Measurements from ENCODE around the gene MMP24. TPM values are rescaled to one million over a fixed set of nuclear protein-coding genes. Genes with fewer than 3 reads are reported as not detected.

Gene MMP24
- total and polyA plus RNA-seq, 4 experiments from 2014 or later, result 0.07 to 0.19 (median 0.09) TPM

DNA sequence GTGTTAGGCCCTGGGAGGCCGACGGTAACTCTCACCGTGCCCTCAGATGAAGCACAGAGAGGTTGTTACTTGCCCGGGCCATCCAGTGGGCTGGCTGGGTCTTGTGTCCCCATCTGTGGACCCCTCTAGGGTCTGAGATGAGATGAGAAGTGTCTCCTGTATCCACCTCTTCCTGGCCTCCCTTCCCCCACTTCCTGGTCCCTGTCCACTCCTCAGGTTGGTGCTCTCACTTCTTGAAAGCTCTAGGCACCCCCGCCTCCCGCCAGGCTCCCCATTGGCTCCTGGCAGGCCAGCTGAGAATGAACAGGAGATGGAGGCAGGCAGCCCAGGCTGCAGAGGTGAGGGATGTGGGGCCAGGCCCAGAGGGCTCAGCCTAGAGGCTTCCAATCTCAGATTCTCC, 49.9 kb downstream of the MMP24 start:
- Mint-ChIP-seq H3K4me1 (peaks cover 2 to 35% (median 13%) of the 10 kb centered on the region in 4 donors), H3K4me3 (peak overlapping the region; percentile 21 to 98 (median 96)), H3K27me3 (no peaks in the 10 kb centered on the region), H3K27ac (peak overlapping the region; percentile 42 to 100 (median 99)), H3K36me3 (peaks cover 16 to 32% of the 10 kb centered on the region in 2 donors), H3K9me3 (no peaks in the 10 kb centered on the region)
- Histone ChIP-seq H3K9me3 (ENCODE audit: control insufficient read depth in 1 of 2, low read length in 2 of 2) (no peaks in the 10 kb centered on the region), H3K36me3 (ENCODE audit: insufficient read depth, low read length) (peaks cover 38% of the 10 kb centered on the region), H3K4me3 (ENCODE audit: low read length in 2 of 2) (peak overlapping the region in 1 of 2 donors; percentile 94), H3K27me3 (ENCODE audit: insufficient read depth, low read length) (no peaks in the 10 kb centered on the region), H3K27ac (ENCODE audit: low read depth, low read length) (peak overlapping the region; percentile 95), H3K4me1 (ENCODE audit: insufficient read depth, low read length) (peaks cover 14% of the 10 kb centered on the region)
- DNase-seq, result no peak
- POLR2A ChIA-PET (ENCODE audit: partially characterized antibody), result interaction anchor here (0.7 to 1.6 kb wide), 3 partner anchors 8 to 181 kb away, joined by 3 to 5 read pairs (median 3); partner anchors contain the start of gene EIF6
- intact Hi-C loops (cut with micrococcal nuclease), result no loop called here
- CTCF ChIA-PET (ENCODE audit: partially characterized antibody), result interaction anchor here (1.4 kb wide), 1 partner anchor 26 kb away, joined by 4 read pairs; no protein-coding TSS in a partner anchor

DNA sequence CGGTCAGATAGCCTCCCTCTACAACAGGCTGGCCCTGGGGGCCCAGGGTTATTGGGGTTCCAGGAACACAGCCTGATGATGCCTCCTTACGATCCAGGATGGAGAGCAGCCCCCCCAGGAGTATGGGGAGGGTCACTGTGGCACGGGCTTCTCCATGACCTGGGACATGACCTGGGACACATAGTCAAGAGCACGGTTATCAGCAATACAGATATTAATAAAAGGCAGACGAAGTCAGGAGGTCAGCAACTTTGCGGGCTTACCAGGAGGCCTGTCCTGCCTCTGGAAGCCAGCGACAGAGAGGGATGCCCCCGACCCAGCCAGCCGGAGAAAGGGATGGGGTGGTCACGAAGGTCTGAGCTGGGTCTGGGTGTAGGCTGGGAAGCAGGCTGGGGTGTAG, 50.6 kb downstream of the MMP24 start:
- intact Hi-C loops (cut with micrococcal nuclease), result loop anchor here (1.0 kb wide), 2 partner anchors 185 to 401 kb away; partner anchors contain the start of genes ACSS2 and TRPC4AP
- Mint-ChIP-seq H3K27ac (peak overlapping the region; percentile 97 to 100 (median 99)), H3K36me3 (peaks cover 19 to 37% of the 10 kb centered on the region in 2 donors), H3K9me3 (no peaks in the 10 kb centered on the region), H3K27me3 (no peaks in the 10 kb centered on the region), H3K4me1 (peaks cover 2 to 37% (median 16%) of the 10 kb centered on the region in 4 donors), H3K4me3 (peak overlapping the region; percentile 95 to 98 (median 96))
- H3K4me1 ChIP-seq (ENCODE audit: insufficient read depth, low read length), result peaks cover 14% of the 10 kb centered on the region
- no peak for DNase-seq
- H3K9me3 ChIP-seq (ENCODE audit: control insufficient read depth in 1 of 2, low read length in 2 of 2), result no peaks in the 10 kb centered on the region
- H3K27me3 ChIP-seq (ENCODE audit: insufficient read depth, low read length), result no peaks in the 10 kb centered on the region
- POLR2A ChIA-PET (ENCODE audit: partially characterized antibody), result interaction anchor here (0.7 to 2.1 kb wide), 17 partner anchors 8 to 1165 kb away, joined by 3 to 20 read pairs (median 4); partner anchors contain the start of genes EDEM2, EIF2S2, NCOA6 and RBM39
- peak overlapping the region; percentile 95 for H3K27ac ChIP-seq (ENCODE audit: low read depth, low read length)
- peaks cover 38% of the 10 kb centered on the region for H3K36me3 ChIP-seq (ENCODE audit: insufficient read depth, low read length)
- CTCF ChIA-PET (ENCODE audit: partially characterized antibody), result interaction anchor here (1.1 to 1.4 kb wide), 3 partner anchors 8 to 182 kb away, joined by 3 to 4 read pairs (median 3); no protein-coding TSS in a partner anchor
- H3K4me3 ChIP-seq (ENCODE audit: low read length in 2 of 2), result peak overlapping the region; percentile 59 to 94

DNA sequence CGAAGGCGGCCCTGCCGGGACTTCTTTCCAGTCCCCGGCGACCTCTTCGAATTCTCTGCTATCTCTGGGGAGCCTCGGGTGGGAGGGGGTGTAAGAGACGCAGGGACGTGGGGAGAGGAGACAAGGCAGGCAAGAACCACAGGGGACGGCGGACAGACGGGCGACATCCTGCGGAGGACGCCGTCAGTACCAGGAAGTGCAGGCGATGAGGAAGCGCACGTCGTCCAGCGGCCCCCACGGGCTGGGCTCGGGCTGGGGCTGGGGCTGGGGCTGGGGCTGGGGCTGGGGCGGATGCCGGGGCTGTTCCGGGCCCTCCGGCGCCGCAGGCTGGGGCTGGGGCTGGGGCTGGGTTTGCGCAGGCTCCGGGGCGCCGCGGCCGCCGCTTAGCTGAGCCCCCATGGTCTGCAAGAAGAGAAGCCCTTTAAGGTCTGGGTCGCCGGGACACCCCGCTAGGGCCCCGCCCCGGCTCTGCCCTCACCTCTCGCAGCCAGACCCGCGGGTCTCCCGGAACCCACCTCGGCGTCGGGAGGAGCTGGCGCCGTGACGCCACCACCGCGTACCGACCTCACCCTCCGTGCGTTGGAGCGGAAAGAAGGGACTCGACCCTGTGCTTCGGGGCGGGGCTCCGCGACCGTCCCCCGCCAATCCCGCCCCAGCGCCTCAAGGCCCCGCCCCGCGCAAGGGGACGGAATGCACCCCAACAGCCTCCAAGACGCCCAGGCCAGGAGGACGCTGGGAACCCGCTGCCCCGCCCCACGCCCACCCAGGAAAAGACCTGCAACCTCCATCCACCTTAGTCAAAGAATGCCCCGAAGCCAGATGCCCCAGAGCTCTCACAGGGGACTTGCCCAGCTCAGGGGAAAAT, 51.3 kb downstream of the MMP24 start, which contains the start of gene MMP24OS:
Gene MMP24OS, minus strand, starts transcription at position 592 of the 865 bp plus-strand sequence. Its CDS starts 193 bp downstream, at position 399.
- CTCF ChIA-PET (ENCODE audit: partially characterized antibody), result interaction anchor here (0.9 to 1.4 kb wide), 6 partner anchors 9 to 183 kb away, joined by 3 to 4 read pairs (median 3); no protein-coding TSS in a partner anchor

DNA sequence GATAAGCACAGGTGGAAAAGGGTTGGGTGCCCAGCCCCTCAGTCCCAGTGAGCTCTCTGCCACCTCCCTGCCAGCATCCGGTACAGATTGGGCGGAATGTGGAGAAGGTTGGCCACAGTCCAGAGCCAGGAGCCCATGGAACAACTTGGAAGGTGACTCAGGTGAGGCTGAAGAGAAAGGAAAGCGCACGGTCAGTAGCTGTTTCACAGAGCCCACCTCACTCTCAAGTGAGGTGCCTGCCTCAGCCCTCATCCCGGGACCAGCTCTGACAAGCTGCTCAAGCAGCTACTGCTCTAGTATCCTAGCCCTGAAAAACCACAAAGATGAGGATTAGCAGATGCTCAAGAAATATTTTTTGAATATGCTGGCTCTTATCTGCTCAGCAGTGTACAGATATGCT, 52.5 kb downstream of the MMP24 start:
- peaks cover 38% of the 10 kb centered on the region for H3K36me3 ChIP-seq (ENCODE audit: insufficient read depth, low read length)
- peaks cover 13 to 54% (median 27%) of the 10 kb centered on the region in 4 donors for H3K4me1 Mint-ChIP-seq
- no peaks in the 10 kb centered on the region for H3K27me3 ChIP-seq (ENCODE audit: insufficient read depth, low read length)
- H3K4me3 Mint-ChIP-seq, result peak overlapping the region in 2 of 8 donors; percentile 22 to 29
- H3K9me3 Mint-ChIP-seq, result no peaks in the 10 kb centered on the region
- H3K27ac ChIP-seq (ENCODE audit: low read depth, low read length), result peak overlapping the region; percentile 95
- H3K27me3 Mint-ChIP-seq, result no peaks in the 10 kb centered on the region
- no peak for DNase-seq
- ChIA-PET POLR2A (ENCODE audit: partially characterized antibody) (interaction anchor here (1.1 to 2.1 kb wide), 2 partner anchors 117 to 133 kb away, joined by 3 to 8 read pairs; partner anchors contain the start of gene UQCC1), CTCF (ENCODE audit: partially characterized antibody) (interaction anchor here (0.9 to 1.3 kb wide), 2 partner anchors 25 to 28 kb away, joined by 3 to 4 read pairs; no protein-coding TSS in a partner anchor)
- peaks cover 19 to 42% of the 10 kb centered on the region in 2 donors for H3K36me3 Mint-ChIP-seq
- H3K4me1 ChIP-seq (ENCODE audit: insufficient read depth, low read length), result peaks cover 26% of the 10 kb centered on the region
- intact Hi-C loops (cut with micrococcal nuclease), result no loop called here
- no peaks in the 10 kb centered on the region for H3K9me3 ChIP-seq (ENCODE audit: control insufficient read depth in 1 of 2, low read length in 2 of 2)
- peak overlapping the region; percentile 85 to 98 (median 95) for H3K27ac Mint-ChIP-seq
- no peak overlapping the region for H3K4me3 ChIP-seq (ENCODE audit: low read length in 2 of 2)

More for the DNA sequence above, 51.3 kb downstream of the MMP24 start, which contains the start of gene MMP24OS:
- intact Hi-C loops (cut with micrococcal nuclease), result loop anchor here (1.0 kb wide), 2 partner anchors 185 to 401 kb away; partner anchors contain the start of genes ACSS2 and TRPC4AP
- DNase-seq, result peak; percentile 87 to 92 (median 90)
- H3K27me3 Mint-ChIP-seq, result no peaks in the 10 kb centered on the region
- H3K27ac Mint-ChIP-seq, result peak within 1 kb of the TSS; percentile 97 to 100 (median 99)
- H3K4me3 ChIP-seq (ENCODE audit: low read length in 2 of 2), result peak within 1 kb of the TSS; percentile 59 to 94
- no peaks in the 10 kb centered on the region for H3K27me3 ChIP-seq (ENCODE audit: insufficient read depth, low read length)
- H3K27ac ChIP-seq (ENCODE audit: low read depth, low read length), result peak within 1 kb of the TSS; percentile 95
- H3K4me1 ChIP-seq (ENCODE audit: insufficient read depth, low read length), result peaks cover 14% of the 10 kb centered on the region
- H3K4me1 Mint-ChIP-seq, result peaks cover 3 to 41% (median 19%) of the 10 kb centered on the region in 4 donors
- no peaks in the 10 kb centered on the region for H3K9me3 ChIP-seq (ENCODE audit: control insufficient read depth in 1 of 2, low read length in 2 of 2)
- POLR2A ChIA-PET (ENCODE audit: partially characterized antibody), result interaction anchor here (0.6 to 2.1 kb wide), 23 partner anchors 9 to 1166 kb away, joined by 3 to 20 read pairs (median 3); partner anchors contain the start of genes DYNLRB1, EDEM2, EIF2S2 and NCOA6
- H3K36me3 ChIP-seq (ENCODE audit: insufficient read depth, low read length), result peaks cover 38% of the 10 kb centered on the region
- H3K36me3 Mint-ChIP-seq, result peaks cover 19 to 39% of the 10 kb centered on the region in 2 donors
- H3K4me3 Mint-ChIP-seq, result peak within 1 kb of the TSS; percentile 95 to 98 (median 96)
- H3K9me3 Mint-ChIP-seq, result no peaks in the 10 kb centered on the region

DNA sequence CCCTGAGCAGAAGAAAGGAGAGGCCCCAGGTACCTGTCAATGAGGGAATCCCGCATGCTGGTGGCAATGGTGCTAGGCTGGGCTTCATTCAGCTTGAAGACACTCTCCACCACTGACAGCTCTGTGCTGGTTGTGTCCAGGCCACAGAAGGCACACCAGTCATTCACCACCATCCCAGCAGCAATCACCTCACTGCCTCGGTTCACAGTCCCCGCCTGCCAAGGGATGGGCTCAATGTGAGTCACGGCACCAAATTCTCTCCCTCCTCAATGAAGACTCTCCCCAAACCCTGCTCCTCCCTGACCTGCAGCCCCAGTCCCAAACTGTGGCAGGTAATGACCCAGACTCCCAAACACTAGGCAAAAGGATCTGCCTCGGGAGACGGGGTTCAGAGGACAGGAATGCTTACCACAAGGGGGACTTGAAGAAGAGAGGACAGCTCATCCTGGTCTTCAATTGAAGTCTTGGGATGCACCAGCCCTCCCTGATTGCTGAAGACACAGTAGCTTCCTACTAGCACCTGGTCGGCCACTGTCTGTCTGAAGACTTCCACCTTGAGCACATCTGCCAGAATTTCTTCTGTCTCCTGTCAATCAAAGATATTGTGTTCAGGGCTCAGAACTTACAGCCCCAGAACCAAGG, 53.2 kb downstream of the MMP24 start:
- Mint-ChIP-seq H3K27me3 (no peaks in the 10 kb centered on the region), H3K27ac (peak overlapping the region in 6 of 7 donors; percentile 79 to 98 (median 94)), H3K9me3 (no peaks in the 10 kb centered on the region), H3K36me3 (peaks cover 19 to 46% of the 10 kb centered on the region in 2 donors), H3K4me1 (peaks cover 13 to 57% (median 30%) of the 10 kb centered on the region in 4 donors), H3K4me3 (peak overlapping the region in 4 of 8 donors; percentile 0 to 38 (median 23))
- DNase-seq, result no peak
- no peak overlapping the region for H3K4me3 ChIP-seq (ENCODE audit: low read length in 2 of 2)
- POLR2A ChIA-PET (ENCODE audit: partially characterized antibody), result interaction anchor here (1.1 kb wide), 1 partner anchor 132 kb away, joined by 3 read pairs; the partner anchor contains the start of gene UQCC1
- no peaks in the 10 kb centered on the region for H3K9me3 ChIP-seq (ENCODE audit: control insufficient read depth in 1 of 2, low read length in 2 of 2)
- H3K4me1 ChIP-seq (ENCODE audit: insufficient read depth, low read length), result peaks cover 27% of the 10 kb centered on the region
- no peaks in the 10 kb centered on the region for H3K27me3 ChIP-seq (ENCODE audit: insufficient read depth, low read length)
- peak overlapping the region; percentile 95 for H3K27ac ChIP-seq (ENCODE audit: low read depth, low read length)
- peaks cover 38% of the 10 kb centered on the region for H3K36me3 ChIP-seq (ENCODE audit: insufficient read depth, low read length)
- CTCF ChIA-PET (ENCODE audit: partially characterized antibody), result interaction anchor here (0.9 kb wide), 1 partner anchor 24 kb away, joined by 3 read pairs; no protein-coding TSS in a partner anchor
- intact Hi-C loops (cut with micrococcal nuclease), result no loop called here

DNA sequence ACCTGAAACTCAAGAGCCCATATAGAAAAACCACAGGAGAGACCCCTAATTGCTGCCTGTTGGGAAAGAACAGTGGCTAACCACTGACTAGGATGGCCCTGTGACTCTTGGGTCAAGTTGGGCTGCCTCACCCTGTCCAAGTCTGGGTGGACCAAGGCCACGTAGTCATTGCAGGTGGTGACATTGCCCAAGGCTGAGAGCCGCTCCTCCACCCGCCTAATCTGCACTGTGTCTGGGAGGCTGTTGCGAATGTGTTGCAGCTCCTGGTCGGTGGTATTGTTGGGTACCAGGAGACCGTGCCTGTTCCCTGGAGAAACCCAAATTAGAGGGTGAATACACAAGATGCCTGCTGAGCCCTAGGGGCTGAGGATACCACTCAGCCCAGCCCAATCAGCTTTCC, 54.0 kb downstream of the MMP24 start:
- peak overlapping the region in 4 of 7 donors; percentile 34 to 97 (median 80) for H3K27ac Mint-ChIP-seq
- CTCF ChIA-PET (ENCODE audit: partially characterized antibody), result no interaction called here
- intact Hi-C loops (cut with micrococcal nuclease), result no loop called here

More for the DNA sequence above, 54.0 kb downstream of the MMP24 start:
- DNase-seq, result no peak
- Histone ChIP-seq H3K4me1 (ENCODE audit: insufficient read depth, low read length) (peaks cover 32% of the 10 kb centered on the region), H3K9me3 (ENCODE audit: control insufficient read depth in 1 of 2, low read length in 2 of 2) (no peaks in the 10 kb centered on the region), H3K36me3 (ENCODE audit: insufficient read depth, low read length) (peaks cover 32% of the 10 kb centered on the region), H3K4me3 (ENCODE audit: low read length in 2 of 2) (no peak overlapping the region), H3K27me3 (ENCODE audit: insufficient read depth, low read length) (no peaks in the 10 kb centered on the region), H3K27ac (ENCODE audit: low read depth, low read length) (no peak overlapping the region)
- Mint-ChIP-seq H3K4me3 (no peak overlapping the region), H3K9me3 (no peaks in the 10 kb centered on the region), H3K36me3 (peaks cover 19 to 46% of the 10 kb centered on the region in 2 donors), H3K4me1 (peaks cover 17 to 62% (median 33%) of the 10 kb centered on the region in 4 donors), H3K27me3 (no peaks in the 10 kb centered on the region)
- POLR2A ChIA-PET (ENCODE audit: partially characterized antibody), result no interaction called here

Data from CD4-positive, alpha-beta memory T cell (primary cell).